CD14-positive monocyte (primary cell): ENCODE results near the gene SHISA3. TPM values are rescaled to one million over a fixed set of nuclear protein-coding genes. Genes with fewer than 3 reads are reported as not detected.

ENCODE experiments used
- DNase-seq, 3 donors: peaks; one replicate each; pipeline ENCODE4 v3.0.0-alpha.2; 2011 to 2022
- H2AFZ ChIP-seq: 2 replicates; pipeline ENCODE4 v1.6.0; 2012; ENCODE audit warnings: mild to moderate bottlenecking, low read depth, low read length, inconsistent platforms; ENCODE audit not compliant: insufficient read depth, poor library complexity, severe bottlenecking
- H3K27ac ChIP-seq, 2 donors: 1 replicate in 1 of 2; 2 replicates in 1 of 2; pipeline ENCODE4 v1.5.1; 2012 to 2013; ENCODE audit warnings: low read length in 2 of 2, control low read depth in 1 of 2, inconsistent platforms in 1 of 2, low read depth in 1 of 2, mild to moderate bottlenecking in 1 of 2
- H3K27me3 ChIP-seq, 2 donors: one replicate each; pipeline versions ENCODE4 v1.6.0 to v1.6.1; 2011 to 2013; ENCODE audit warnings: low read length in 2 of 2; ENCODE audit not compliant: control insufficient read depth in 2 of 2, insufficient read depth in 2 of 2
- H3K36me3 ChIP-seq, 2 donors: replicated peaks in 1 of 2; 1 replicate in 1 of 2; 2 replicates in 1 of 2; pipeline versions ENCODE4 v1.5.1 to v1.6.1; 2012 to 2013; ENCODE audit warnings: low read length in 2 of 2, control low read depth in 1 of 2, inconsistent platforms in 1 of 2, mild to moderate bottlenecking in 1 of 2; ENCODE audit not compliant: insufficient read depth in 2 of 2, control insufficient read depth in 1 of 2
- H3K4me1 ChIP-seq, 2 donors: 1 replicate in 1 of 2; 2 replicates in 1 of 2; pipeline versions ENCODE4 v1.5.1 to v1.6.1; 2012 to 2013; ENCODE audit warnings: low read length in 2 of 2, control low read depth in 1 of 2, inconsistent platforms in 1 of 2, mild to moderate bottlenecking in 1 of 2, moderate library complexity in 1 of 2; ENCODE audit not compliant: insufficient read depth in 2 of 2, control insufficient read depth in 1 of 2
- H3K4me2 ChIP-seq: replicated peaks from 2 replicates; pipeline ENCODE3; 2012; ENCODE audit warnings: low read length, moderate library complexity, mild to moderate bottlenecking; ENCODE audit not compliant: poor library complexity, severe bottlenecking; ENCODE audit errors: extremely low read depth
- H3K4me3 ChIP-seq, 3 experiments: fragments of 200-600 bp in 1 of 3; sonication (generic) in 1 of 3; replicated peaks in 1 of 3; 1 replicate in 2 of 3; 2 replicates in 1 of 3; pipeline ENCODE4 v1.5.1; 2011 to 2013; ENCODE audit warnings: low read length in 3 of 3, mild to moderate bottlenecking in 3 of 3, control low read depth in 2 of 3, low read depth in 2 of 3, inconsistent platforms in 1 of 3, moderate library complexity in 1 of 3
- H3K79me2 ChIP-seq: 2 replicates; pipeline ENCODE4 v1.6.0; 2012; ENCODE audit warnings: mild to moderate bottlenecking, control low read depth, inconsistent platforms, low read length, moderate library complexity; ENCODE audit not compliant: insufficient read depth
- H3K9ac ChIP-seq: 2 replicates; pipeline ENCODE4 v1.6.0; 2017; ENCODE audit warnings: low read length, mild to moderate bottlenecking; ENCODE audit not compliant: insufficient read depth, poor library complexity, severe bottlenecking
- H3K9me3 ChIP-seq, 2 donors: replicated peaks in 1 of 2; 1 replicate in 1 of 2; 2 replicates in 1 of 2; pipeline versions ENCODE4 v1.5.1 to v1.6.1; 2012 to 2013; ENCODE audit warnings: low read length in 2 of 2, control low read depth in 1 of 2; ENCODE audit not compliant: control insufficient read depth in 1 of 2, insufficient read depth in 1 of 2
- H4K20me1 ChIP-seq: 2 replicates; pipeline ENCODE4 v1.6.0; 2012; ENCODE audit warnings: mild to moderate bottlenecking, low read length, control low read depth, moderate library complexity; ENCODE audit not compliant: insufficient read depth
- H3K27ac Mint-ChIP-seq, 7 donors: one replicate each; pipeline ENCODE4 v1.8.0; 2020; ENCODE audit warnings: mild to moderate bottlenecking in 7 of 7, mixed read lengths in 7 of 7, moderate library complexity in 6 of 7, inconsistent platforms in 2 of 7
- H3K27me3 Mint-ChIP-seq, 3 donors: one replicate each; pipeline ENCODE4 v1.8.0; 2021 to 2022; ENCODE audit warnings: low read depth in 3 of 3, mild to moderate bottlenecking in 3 of 3, mixed read lengths in 3 of 3, moderate library complexity in 3 of 3, inconsistent platforms in 1 of 3
- H3K36me3 Mint-ChIP-seq, 2 donors: one replicate each; pipeline ENCODE4 v1.8.0; 2020; ENCODE audit warnings: mixed read lengths in 2 of 2, inconsistent platforms in 1 of 2, mild to moderate bottlenecking in 1 of 2
- H3K4me1 Mint-ChIP-seq: one replicate; pipeline ENCODE4 v1.8.0; 2020; ENCODE audit warnings: mild to moderate bottlenecking, mixed read lengths
- H3K4me3 Mint-ChIP-seq, 2 donors: one replicate each; pipeline ENCODE4 v1.8.0; 2020; ENCODE audit warnings: mild to moderate bottlenecking in 2 of 2, mixed read lengths in 2 of 2, moderate library complexity in 1 of 2
- H3K9me3 Mint-ChIP-seq, 7 donors: one replicate each; pipeline ENCODE4 v1.8.0; 2020 to 2022; ENCODE audit warnings: mixed read lengths in 7 of 7, mild to moderate bottlenecking in 6 of 7, moderate library complexity in 6 of 7, inconsistent platforms in 2 of 7
- WGBS: methylation state at CpG from one replicate; pipeline ENCODE4 v1.1.5; 2013; ENCODE audit warnings: missing lambda C conversion rate; ENCODE audit not compliant: insufficient coverage; 5-methylcytosine and 5-hydroxymethylcytosine counted together
- intact Hi-C, 2 donors: fragments of 100-400 bp; cut with micrococcal nuclease; formaldehyde crosslinking; loops; one replicate each; pipeline versions ENCODE4 v1.15.0 to v1.15.1; 2023
- polyA plus RNA-seq, 3 donors: library from polyadenylated mRNA; depleted of rRNA in 1 of 3; unstranded in 2 of 3; stranded (reverse) in 1 of 3; fragments of 300-500 nt in 2 of 3; fragments of >200 nt in 1 of 3; fragmentation: Illumina TruSeq in 2 of 3; gene quantifications; 1 replicate in 2 of 3; 2 replicates in 1 of 3; pipeline ENCODE4 v1.2.3, GENCODE V29; 2012 to 2021
- TF ChIP-seq, protein P1 (sequence below): fragments of 200-600 bp; IDR thresholded peaks from one replicate; pipeline ENCODE4 v1.8.0; 2022; ENCODE audit warnings: antibody characterized with exemption, mild to moderate bottlenecking

The SHISA3 gene
- polyA plus RNA-seq, 3 donors: not detected

DNA sequence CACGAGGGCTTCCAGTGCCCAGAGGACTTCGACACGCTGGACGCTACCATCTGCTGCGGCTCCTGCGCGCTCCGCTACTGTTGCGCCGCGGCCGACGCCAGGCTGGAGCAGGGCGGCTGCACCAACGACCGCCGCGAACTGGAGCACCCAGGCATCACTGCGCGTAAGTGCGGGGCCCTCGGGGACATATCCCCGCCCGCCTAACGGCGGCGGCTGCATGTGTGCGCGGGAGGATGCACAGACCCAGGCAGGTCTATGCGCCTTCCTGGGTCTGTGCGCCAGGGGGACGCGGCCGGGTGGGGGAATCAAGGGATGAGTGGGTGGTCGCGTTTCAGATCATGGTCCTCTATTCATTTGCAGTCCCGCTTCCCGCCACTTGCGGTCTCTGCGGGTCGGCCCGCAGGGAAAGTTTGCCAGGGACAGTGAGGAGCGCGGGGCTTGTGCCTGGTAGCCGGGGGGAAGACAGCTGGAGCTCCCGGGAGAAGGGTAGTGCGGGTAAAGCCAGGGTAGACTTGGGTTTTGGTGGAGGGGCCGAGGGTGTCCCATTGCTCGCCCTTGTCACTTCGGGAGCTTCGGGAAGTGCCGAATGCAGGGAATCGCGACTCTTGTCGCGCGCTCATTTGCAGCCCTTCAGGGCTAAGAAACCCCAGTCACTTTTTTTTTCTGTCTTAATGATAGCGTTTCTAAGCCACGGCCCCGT, 1.0 kb downstream of the SHISA3 start:
- DNase-seq: no peak
- H3K27me3 ChIP-seq: peaks cover 54 to 85% of the 10 kb centered on the region in 2 donors
- TF ChIP-seq, protein P1, sequence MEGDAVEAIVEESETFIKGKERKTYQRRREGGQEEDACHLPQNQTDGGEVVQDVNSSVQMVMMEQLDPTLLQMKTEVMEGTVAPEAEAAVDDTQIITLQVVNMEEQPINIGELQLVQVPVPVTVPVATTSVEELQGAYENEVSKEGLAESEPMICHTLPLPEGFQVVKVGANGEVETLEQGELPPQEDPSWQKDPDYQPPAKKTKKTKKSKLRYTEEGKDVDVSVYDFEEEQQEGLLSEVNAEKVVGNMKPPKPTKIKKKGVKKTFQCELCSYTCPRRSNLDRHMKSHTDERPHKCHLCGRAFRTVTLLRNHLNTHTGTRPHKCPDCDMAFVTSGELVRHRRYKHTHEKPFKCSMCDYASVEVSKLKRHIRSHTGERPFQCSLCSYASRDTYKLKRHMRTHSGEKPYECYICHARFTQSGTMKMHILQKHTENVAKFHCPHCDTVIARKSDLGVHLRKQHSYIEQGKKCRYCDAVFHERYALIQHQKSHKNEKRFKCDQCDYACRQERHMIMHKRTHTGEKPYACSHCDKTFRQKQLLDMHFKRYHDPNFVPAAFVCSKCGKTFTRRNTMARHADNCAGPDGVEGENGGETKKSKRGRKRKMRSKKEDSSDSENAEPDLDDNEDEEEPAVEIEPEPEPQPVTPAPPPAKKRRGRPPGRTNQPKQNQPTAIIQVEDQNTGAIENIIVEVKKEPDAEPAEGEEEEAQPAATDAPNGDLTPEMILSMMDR: no peak
- peak overlapping the region; percentile 54 to 87 for H3K4me3 Mint-ChIP-seq
- peaks cover 24 to 28% of the 10 kb centered on the region in 2 donors for H3K4me1 ChIP-seq
- H3K27me3 Mint-ChIP-seq: peaks cover 76 to 80% (median 77%) of the 10 kb centered on the region in 3 donors
- H3K27ac ChIP-seq: no peak overlapping the region
- no peaks in the 10 kb centered on the region for H3K36me3 ChIP-seq
- H4K20me1 ChIP-seq: no peaks in the 10 kb centered on the region
- WGBS: under 1% methylated on average over 60 of the region's 60 CpGs
- H3K9me3 Mint-ChIP-seq: peaks cover 0 to 17% (median 7%) of the 10 kb centered on the region in 7 donors
- no peak overlapping the region for H3K9ac ChIP-seq
- peaks cover 26% of the 10 kb centered on the region for H3K4me1 Mint-ChIP-seq
- intact Hi-C loops: no loop called here
- no peaks in the 10 kb centered on the region for H3K79me2 ChIP-seq
- peak overlapping the region; percentile 78 for H3K4me2 ChIP-seq
- peaks cover 2 to 3% of the 10 kb centered on the region in 2 donors for H3K36me3 Mint-ChIP-seq
- peaks cover 0 to 18% of the 10 kb centered on the region in 2 donors for H3K9me3 ChIP-seq
- H3K4me3 ChIP-seq: peak overlapping the region in 1 of 3 experiments; percentile 68
- no peak overlapping the region for H3K27ac Mint-ChIP-seq
- H2AFZ ChIP-seq: peak overlapping the region; percentile 67

- peaks cover 54 to 84% of the 10 kb centered on the region in 2 donors for H3K27me3 ChIP-seq
These were observed 1.6 kb downstream of the SHISA3 start for GRCh38 chr4:42398871-42399331.

More at GRCh38 chr4:42398871-42399331, 1.6 kb downstream of the SHISA3 start:
- H3K27ac ChIP-seq: no peak overlapping the region
- peaks cover 24 to 28% of the 10 kb centered on the region in 2 donors for H3K4me1 ChIP-seq
- H4K20me1 ChIP-seq: no peaks in the 10 kb centered on the region
- H3K36me3 Mint-ChIP-seq: peaks cover 2 to 3% of the 10 kb centered on the region in 2 donors
- TF ChIP-seq, protein P1: no peak
- H3K9me3 ChIP-seq: peaks cover 0 to 18% of the 10 kb centered on the region in 2 donors
- peak overlapping the region; percentile 78 for H3K4me2 ChIP-seq
- no peaks in the 10 kb centered on the region for H3K36me3 ChIP-seq
- no peak overlapping the region for H3K9ac ChIP-seq
- no peak overlapping the region for H3K27ac Mint-ChIP-seq
- no peak for DNase-seq
- peak overlapping the region; percentile 67 for H2AFZ ChIP-seq
- peaks cover 26% of the 10 kb centered on the region for H3K4me1 Mint-ChIP-seq
- H3K79me2 ChIP-seq: no peaks in the 10 kb centered on the region
- 5% methylated on average over 13 of the region's 24 CpGs for WGBS
- intact Hi-C loops: no loop called here
- H3K4me3 Mint-ChIP-seq: peak overlapping the region; percentile 24 to 87
- peaks cover 74 to 76% (median 76%) of the 10 kb centered on the region in 3 donors for H3K27me3 Mint-ChIP-seq
- H3K9me3 Mint-ChIP-seq: peaks cover 0 to 17% (median 7%) of the 10 kb centered on the region in 7 donors
- H3K4me3 ChIP-seq: peak overlapping the region in 1 of 3 experiments; percentile 68
